NT2/D1 (cell line): ENCODE data around the gene OGFOD1.

Experiments
- DNase-seq: peaks from one replicate; pipeline ENCODE4 v3.0.0-alpha.2; 2011; ENCODE audit warnings: low read depth, low spot score
- H3K27me3 ChIP-seq: 2 replicates; pipeline ENCODE4 v1.6.0; 2011; ENCODE audit warnings: mild to moderate bottlenecking; ENCODE audit not compliant: insufficient read length, insufficient read depth
- H3K36me3 ChIP-seq: 2 replicates; pipeline ENCODE4 v1.6.1; 2011; ENCODE audit warnings: mild to moderate bottlenecking, low read length, mixed read lengths; ENCODE audit not compliant: insufficient read depth, insufficient read length
- H3K4me1 ChIP-seq: 2 replicates; pipeline ENCODE4 v1.5.1; 2011; ENCODE audit not compliant: insufficient read depth, insufficient read length
- H3K4me3 ChIP-seq: 2 replicates; pipeline ENCODE4 v1.5.1; 2011; ENCODE audit warnings: low read depth; ENCODE audit not compliant: insufficient read length
- H3K9ac ChIP-seq: 2 replicates; pipeline ENCODE4 v1.6.0; 2011; ENCODE audit warnings: low read depth; ENCODE audit not compliant: insufficient read length
- H3K9me3 ChIP-seq: 2 replicates; pipeline ENCODE4 v1.5.1; 2011; ENCODE audit warnings: mild to moderate bottlenecking, low read length; ENCODE audit not compliant: insufficient read depth
- SUZ12 ChIP-seq: IDR thresholded peaks from 2 replicates; pipeline ENCODE4 v1.6.1; 2011; ENCODE audit not compliant: insufficient read length, insufficient read depth; ENCODE audit errors: extremely low read depth
- YY1 ChIP-seq: IDR thresholded peaks from 2 replicates; pipeline ENCODE4 v1.6.1; 2011; ENCODE audit not compliant: insufficient read length, insufficient read depth
- ZNF274 ChIP-seq: IDR thresholded peaks from 2 replicates; pipeline ENCODE4 v1.6.1; 2011; ENCODE audit warnings: mild to moderate bottlenecking, low read depth, low read length

The OGFOD1 gene

GRCh38 chr16:56515665-56516064, 64.3 kb downstream of the OGFOD1 start:
- H3K4me3 ChIP-seq: no peak overlapping the region
- H3K9me3 ChIP-seq: no peaks in the 10 kb centered on the region
- H3K36me3 ChIP-seq: peaks cover 2% of the 10 kb centered on the region
- H3K27me3 ChIP-seq: no peaks in the 10 kb centered on the region
- no peak for DNase-seq
- peaks cover 2% of the 10 kb centered on the region for H3K4me1 ChIP-seq
- TF ChIP-seq YY1: no peak
- no peak for TF ChIP-seq SUZ12
- TF ChIP-seq ZNF274: no peak
- H3K9ac ChIP-seq: no peak overlapping the region

DNA sequence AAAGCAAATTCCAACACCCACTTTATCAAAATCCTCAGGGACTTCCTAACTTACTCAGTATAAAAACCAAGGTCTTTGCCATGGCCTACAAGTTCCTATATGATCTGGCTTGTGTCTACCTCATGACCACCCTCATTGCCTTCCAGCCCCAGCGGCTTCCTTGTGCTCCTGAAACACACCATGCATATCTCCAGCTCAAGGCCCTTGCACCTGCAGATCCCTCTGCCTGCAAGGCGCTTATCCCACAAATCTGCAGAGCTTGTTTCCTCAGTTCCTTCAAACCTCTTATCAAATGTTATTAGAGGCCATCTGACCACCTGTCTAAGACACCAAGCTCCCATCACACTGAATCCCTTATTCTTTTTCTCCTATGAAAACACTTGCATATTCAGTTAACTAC, 65.9 kb downstream of the OGFOD1 start:
- TF ChIP-seq YY1 (no peak), SUZ12 (no peak), ZNF274 (no peak)
- DNase-seq: no peak
- Histone ChIP-seq H3K9me3 (no peaks in the 10 kb centered on the region), H3K27me3 (no peaks in the 10 kb centered on the region), H3K9ac (no peak overlapping the region), H3K4me3 (no peak overlapping the region), H3K4me1 (peaks cover 2% of the 10 kb centered on the region), H3K36me3 (no peaks in the 10 kb centered on the region)

DNA sequence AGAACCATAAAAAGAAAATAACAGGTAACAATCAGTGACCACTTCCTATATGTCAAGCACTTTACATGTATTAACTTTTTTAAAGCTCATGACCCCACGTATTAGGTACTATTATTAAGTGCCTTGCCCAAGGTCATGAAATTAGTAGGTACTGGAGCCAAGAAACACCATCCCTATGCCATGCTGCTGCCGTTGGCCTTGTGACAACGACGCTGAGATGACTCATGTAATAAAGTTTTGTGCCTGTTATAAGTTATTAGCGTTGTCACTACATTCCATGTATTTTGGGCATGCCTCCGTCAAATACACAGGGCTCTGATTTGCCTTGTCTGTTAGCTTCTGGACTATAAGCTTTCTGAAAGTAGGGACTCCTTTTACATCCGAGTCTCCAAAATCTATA, 67.1 kb downstream of the OGFOD1 start:
- Histone ChIP-seq H3K4me3 (no peak overlapping the region), H3K36me3 (no peaks in the 10 kb centered on the region), H3K9me3 (no peaks in the 10 kb centered on the region), H3K9ac (no peak overlapping the region), H3K4me1 (peaks cover 2% of the 10 kb centered on the region), H3K27me3 (no peaks in the 10 kb centered on the region)
- TF ChIP-seq YY1 (no peak), SUZ12 (no peak), ZNF274 (no peak)
- DNase-seq: no peak

DNA sequence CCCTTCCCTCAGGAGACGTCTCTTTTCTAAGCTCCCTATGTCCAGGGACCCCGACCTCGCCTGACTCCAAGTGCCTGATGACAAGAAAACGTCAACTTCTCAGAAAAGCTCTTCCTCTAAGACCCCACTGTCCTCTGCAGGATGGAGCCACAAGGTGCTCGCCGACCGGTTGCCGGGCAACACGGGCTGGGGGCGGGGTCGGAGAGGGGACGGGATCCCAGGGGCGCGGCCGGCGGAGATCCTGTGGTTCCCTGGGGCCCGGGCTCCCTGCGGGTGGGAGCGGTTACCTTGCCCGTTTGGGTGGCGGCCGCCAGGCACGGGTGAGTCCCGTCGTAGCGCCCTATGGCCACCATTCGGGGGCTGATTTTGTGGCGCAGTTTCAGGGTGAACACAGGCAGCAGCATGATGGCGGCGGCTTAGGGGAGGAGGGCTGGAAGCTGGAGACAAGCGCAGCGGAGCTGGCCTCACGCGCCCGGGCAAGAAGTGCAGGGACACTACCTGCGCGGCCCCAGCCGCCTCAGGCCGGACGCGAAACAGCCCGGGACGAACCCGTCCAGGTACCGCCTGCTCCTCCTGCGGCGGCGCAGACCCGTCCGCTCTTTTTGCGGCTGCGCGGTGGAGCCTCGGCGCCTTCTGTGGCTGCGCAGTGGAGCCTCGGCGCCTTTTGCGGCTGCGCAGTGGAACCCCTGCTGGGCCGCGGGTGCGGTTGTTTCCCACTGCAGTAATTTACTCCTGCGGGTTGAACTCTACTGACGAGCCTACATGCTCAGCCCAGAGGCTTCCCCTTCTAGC, 68.3 kb downstream of the OGFOD1 start, which contains the start of gene BBS2:
Gene BBS2 (minus strand): TSS at position 566 of the 792 bp plus-strand sequence. CDS start 162 bp downstream, at position 404.
- Histone ChIP-seq H3K27me3 (no peaks in the 10 kb centered on the region), H3K9ac (peak within 1 kb of the TSS; percentile 92), H3K9me3 (no peaks in the 10 kb centered on the region), H3K4me1 (peaks cover 2% of the 10 kb centered on the region), H3K36me3 (no peaks in the 10 kb centered on the region), H3K4me3 (peak within 1 kb of the TSS; percentile 92)
- DNase-seq: peak; percentile 71
- TF ChIP-seq YY1 (no peak), ZNF274 (no peak), SUZ12 (no peak)

DNA sequence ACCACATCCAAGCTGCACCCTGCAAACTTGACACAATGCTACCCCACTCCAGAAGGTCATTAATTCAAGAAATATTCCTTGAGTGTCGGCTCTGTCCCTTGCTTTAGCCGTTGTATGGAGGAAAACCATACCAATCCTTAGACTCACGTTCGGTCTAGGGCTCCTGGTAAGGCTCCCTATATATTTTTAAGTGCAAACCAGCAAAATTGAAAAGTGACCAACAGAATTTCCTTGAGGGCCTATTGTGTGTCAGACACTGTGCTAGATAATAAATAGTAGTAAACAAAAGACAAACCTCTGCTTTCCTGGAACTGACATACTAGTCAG, 68.9 kb downstream of the OGFOD1 start:
- Histone ChIP-seq H3K9ac (peak overlapping the region; percentile 63), H3K27me3 (no peaks in the 10 kb centered on the region), H3K36me3 (no peaks in the 10 kb centered on the region), H3K9me3 (no peaks in the 10 kb centered on the region), H3K4me3 (peak overlapping the region; percentile 92), H3K4me1 (peaks cover 2% of the 10 kb centered on the region)
- no peak for DNase-seq
- TF ChIP-seq SUZ12 (no peak), ZNF274 (no peak), YY1 (no peak)

- peaks cover 3% of the 10 kb centered on the region for H3K27me3 ChIP-seq
- TF ChIP-seq SUZ12: no peak
- no peak overlapping the region for H3K4me3 ChIP-seq
- H3K9me3 ChIP-seq: no peaks in the 10 kb centered on the region
- H3K36me3 ChIP-seq: no peaks in the 10 kb centered on the region
- H3K4me1 ChIP-seq: no peaks in the 10 kb centered on the region
- no peak for DNase-seq
- no peak overlapping the region for H3K9ac ChIP-seq
Measured at GRCh38 chr16:56525236-56525635, 73.9 kb downstream of the OGFOD1 start.
